SK-N-SH (cell line): ENCODE measurements around the gene SPAAR. TPM values are rescaled to one million over a fixed set of nuclear protein-coding genes. Genes with fewer than 3 reads are reported as not detected.

Source experiments
- CTCF ChIA-PET: fragments of 300-600, 350-600 bp; formaldehyde crosslinking; extraction: SDS; loops from one replicate; lab custom pipeline; 2021; lab: Yijun Ruan, JAX
- POLR2A ChIA-PET: fragments of 350-600 bp; sonication (Branson Sonifier 250); formaldehyde crosslinking; extraction: SDS; loops from one replicate; lab custom pipeline; 2020; ENCODE audit warnings: antibody characterized with exemption, inconsistent platforms; lab: Yijun Ruan, JAX
- DNase-seq: peaks from one replicate; pipeline ENCODE4 v3.0.0; 2012
- H2AFZ ChIP-seq: fragments of 200-600 bp; sonication (generic); 2 replicates; pipeline ENCODE4 v1.8.1; 2016; ENCODE audit warnings: antibody characterized with exemption, mild to moderate bottlenecking, low read depth
- H3F3A ChIP-seq: fragments of 200-600 bp; sonication (generic); replicated peaks from 2 replicates; pipeline ENCODE3; 2016; ENCODE audit warnings: antibody characterized with exemption, mild to moderate bottlenecking; ENCODE audit not compliant: insufficient read depth
- H3K27ac ChIP-seq, 2 experiments: fragments of 200-500 bp in 1 of 2; fragments of 200-600 bp in 1 of 2; sonication (Bioruptor generic) in 1 of 2; sonication (generic), shearing (Covaris generic) in 1 of 2; 2 replicates each; pipeline versions ENCODE4 v1.5.1 to v1.6.1; 2014 to 2016; ENCODE audit warnings: low read depth in 2 of 2, inconsistent platforms in 1 of 2, low read length in 1 of 2, mild to moderate bottlenecking in 1 of 2, mixed read lengths in 1 of 2
- H3K27me3 ChIP-seq: fragments of 200-600 bp; sonication (generic), shearing (Covaris generic); 2 replicates; pipeline ENCODE4 v1.6.1; 2016; ENCODE audit warnings: mixed run types; ENCODE audit not compliant: insufficient read depth
- H3K36me3 ChIP-seq, 2 experiments: fragments of 200-500 bp in 1 of 2; fragments of 200-600 bp in 1 of 2; sonication (Bioruptor generic) in 1 of 2; sonication (generic) in 1 of 2; replicated peaks in 1 of 2; 2 replicates each; pipeline versions ENCODE3 to v1.5.1; 2014 to 2016; ENCODE audit warnings: low read length in 1 of 2, mild to moderate bottlenecking in 1 of 2; ENCODE audit not compliant: insufficient read depth in 2 of 2, control insufficient read depth in 1 of 2
- H3K4me1 ChIP-seq, 2 experiments: fragments of 200-500 bp in 1 of 2; fragments of 200-600 bp in 1 of 2; sonication (Bioruptor generic) in 1 of 2; sonication (generic), shearing (Covaris generic) in 1 of 2; 2 replicates each; pipeline versions ENCODE4 v1.5.1 to v1.6.1; 2014 to 2016; ENCODE audit warnings: low read depth in 1 of 2, low read length in 1 of 2, mixed run types in 1 of 2; ENCODE audit not compliant: insufficient read depth in 2 of 2, control insufficient read depth in 1 of 2
- H3K4me2 ChIP-seq: fragments of 200-600 bp; sonication (generic), shearing (Covaris generic); 2 replicates; pipeline ENCODE4 v1.6.1; 2017; ENCODE audit warnings: mixed run types
- H3K4me3 ChIP-seq, 2 experiments: fragments of 200-500 bp in 1 of 2; fragments of 200-600 bp in 1 of 2; sonication (Bioruptor generic) in 1 of 2; sonication (generic), shearing (Covaris generic) in 1 of 2; 2 replicates each; pipeline versions ENCODE4 v1.5.1 to v1.8.1; 2014 to 2016; ENCODE audit warnings: low read depth in 2 of 2, inconsistent platforms in 1 of 2, low read length in 1 of 2, mild to moderate bottlenecking in 1 of 2, mixed read lengths in 1 of 2, moderate library complexity in 1 of 2
- H3K79me2 ChIP-seq: fragments of 200-600 bp; sonication (generic); 2 replicates; pipeline ENCODE4 v1.8.1; 2017; ENCODE audit warnings: mild to moderate bottlenecking; ENCODE audit not compliant: insufficient read depth
- H3K9ac ChIP-seq: fragments of 200-600 bp; sonication (generic); 2 replicates; pipeline ENCODE4 v1.6.1; 2017; ENCODE audit warnings: mixed run types
- H3K9me2 ChIP-seq: fragments of 200-600 bp; sonication (generic); 2 replicates; pipeline ENCODE4 v1.6.1; 2017; ENCODE audit warnings: mixed run types
- H3K9me3 ChIP-seq: fragments of 200-600 bp; sonication (generic); 2 replicates; pipeline ENCODE4 v1.6.1; 2017; ENCODE audit warnings: mixed run types, mild to moderate bottlenecking, moderate library complexity
- H4K20me1 ChIP-seq: fragments of 200-600 bp; sonication (generic); 2 replicates; pipeline ENCODE4 v1.6.1; 2017; ENCODE audit warnings: mild to moderate bottlenecking, mixed run types; ENCODE audit not compliant: insufficient read depth
- CHD2 ChIP-seq: fragments of 150-350 bp; IDR thresholded peaks from 2 replicates; pipeline ENCODE4 v1.6.1; 2018; ENCODE audit warnings: low read length; ENCODE audit not compliant: partially characterized antibody
- CTCF ChIP-seq: fragments of 200-600 bp; sonication (generic); IDR thresholded peaks from 2 replicates; pipeline ENCODE4 v1.6.1; 2017; ENCODE audit warnings: antibody characterized with exemption, mild to moderate bottlenecking, moderate library complexity
- FOSL2 ChIP-seq: IDR thresholded peaks from 2 replicates; pipeline ENCODE4 v1.4.0; 2012; ENCODE audit warnings: low read depth, mild to moderate bottlenecking, moderate library complexity, borderline replicate concordance
- FOXJ3 ChIP-seq: sonication (generic); formaldehyde crosslinking; IDR thresholded peaks from 2 replicates; pipeline ENCODE4 v1.5.1; 2020; ENCODE audit warnings: mild to moderate bottlenecking, missing genetic modification reagents
- FOXM1 ChIP-seq: IDR thresholded peaks from 2 replicates; pipeline ENCODE4 v1.4.0; 2012; ENCODE audit warnings: low read depth, mild to moderate bottlenecking
- USF2 ChIP-seq: fragments of 150-350 bp; IDR thresholded peaks from 2 replicates; pipeline ENCODE4 v1.6.1; 2017; ENCODE audit warnings: antibody characterized with exemption, low read length, low read depth, borderline replicate concordance
- WGBS: methylation state at CpG from one replicate; pipeline ENCODE4 v1.1.6; 2017; ENCODE audit warnings: low lambda C conversion rate; 5-methylcytosine and 5-hydroxymethylcytosine counted together
- polyA plus RNA-seq, 3 experiments: library from polyadenylated mRNA; depleted of rRNA; stranded (reverse); fragments of >200 nt; gene quantifications; 2 replicates each; pipeline ENCODE4 v1.2.3, GENCODE V29; 2012

SPAAR gene
- polyA plus RNA-seq, 1 of the 3 experiments (the other 2 are of a cell fraction) = 0.13 TPM

DNA sequence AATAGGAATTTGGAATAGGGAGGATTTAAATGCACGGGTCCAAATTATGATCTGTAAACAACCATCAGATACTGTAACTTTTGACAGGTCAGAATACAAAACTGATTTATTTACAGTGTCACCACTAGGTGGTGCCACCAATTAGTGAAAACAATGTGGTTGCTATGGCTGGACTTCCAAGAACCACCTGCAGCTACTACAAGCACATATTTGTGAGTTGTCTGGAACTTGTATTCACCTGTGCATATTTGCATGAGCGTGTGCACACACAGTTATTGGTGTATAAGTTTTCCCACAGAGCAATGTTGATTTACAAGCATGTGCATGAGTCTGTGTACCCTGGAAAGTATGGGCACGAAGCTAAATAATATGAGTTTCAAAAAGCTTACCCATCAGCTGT is 6.2 kb upstream of the SPAAR start (continued):
- peak; percentile 81 for TF ChIP-seq CTCF

GRCh38 chr9:35904338-35904737 is 5.0 kb upstream of the SPAAR start:
- H3K9me3 ChIP-seq = no peaks in the 10 kb centered on the region
- no peaks in the 10 kb centered on the region for H3K9me2 ChIP-seq
- TF ChIP-seq FOXJ3 (CRISPR knock-in tag) (no peak), USF2 (no peak), CTCF (no peak), CHD2 (no peak)
- peaks cover 38 to 42% of the 10 kb centered on the region in 2 experiments; a peak in 3 of 4 replicates for H3K4me1 ChIP-seq
- H3K27me3 ChIP-seq = no peaks in the 10 kb centered on the region
- no peaks in the 10 kb centered on the region for H3K36me3 ChIP-seq
- POLR2A ChIA-PET = interaction anchor here (2.2 kb wide), 1 partner anchor 41 kb away, joined by 5 read pairs; no protein-coding TSS in a partner anchor
- CTCF ChIA-PET = interaction anchor here (1.2 to 7.0 kb wide), 7 partner anchors 13 to 168 kb away, joined by 3 to 94 read pairs (median 16); no protein-coding TSS in a partner anchor
- WGBS = 84% methylated on average over 7 of the region's 8 CpGs
- H4K20me1 ChIP-seq = no peaks in the 10 kb centered on the region
- no peak overlapping the region for H3K4me2 ChIP-seq
- H3K27ac ChIP-seq = no peak overlapping the region
- DNase-seq = no peak
- H3K9ac ChIP-seq = no peak overlapping the region
- no peaks in the 10 kb centered on the region; the same call in 1 of the 2 replicates for H3K79me2 ChIP-seq
- no peak overlapping the region for H2AFZ ChIP-seq
- H3F3A ChIP-seq = peaks cover 37% of the 10 kb centered on the region
- H3K4me3 ChIP-seq = no peak overlapping the region

GRCh38 chr9:35905051-35905781 is 4.1 kb upstream of the SPAAR start:
- CTCF ChIA-PET = interaction anchor here (1.0 to 7.0 kb wide), 5 partner anchors 14 to 169 kb away, joined by 3 to 94 read pairs (median 16); no protein-coding TSS in a partner anchor
- no peaks in the 10 kb centered on the region for H3K36me3 ChIP-seq
- no peak overlapping the region for H3K4me3 ChIP-seq
- H3K9me3 ChIP-seq = no peaks in the 10 kb centered on the region
- POLR2A ChIA-PET = interaction anchor here (2.2 kb wide), 1 partner anchor 40 kb away, joined by 5 read pairs; no protein-coding TSS in a partner anchor
- TF ChIP-seq FOXM1 (no peak), FOSL2 (peak; percentile 36; the same call in 1 of the 2 replicates)
- H3K27ac ChIP-seq = peak overlapping the region; percentile 89 to 98
- H3F3A ChIP-seq = peaks cover 37% of the 10 kb centered on the region
- no peaks in the 10 kb centered on the region for H3K27me3 ChIP-seq
- H4K20me1 ChIP-seq = no peaks in the 10 kb centered on the region
- no peak for DNase-seq
- H3K79me2 ChIP-seq = no peaks in the 10 kb centered on the region; the same call in 1 of the 2 replicates
- 0 out of 2 replicates have a peak overlapping the region, but pooled peaks have one; percentile 26 for H2AFZ ChIP-seq
- H3K4me1 ChIP-seq = peaks cover 38 to 46% of the 10 kb centered on the region in 2 experiments; a peak in 3 of 4 replicates
- H3K4me2 ChIP-seq = peak overlapping the region; percentile 50; the same call in 1 of the 2 replicates
- peak overlapping the region; percentile 36; the same call in 1 of the 2 replicates for H3K9ac ChIP-seq
- H3K9me2 ChIP-seq = no peaks in the 10 kb centered on the region
- 93% methylated on average over 5 of the region's 8 CpGs for WGBS
